Measurements from ENCODE around the gene HMSD. TPM values are rescaled to one million over a fixed set of nuclear protein-coding genes. Genes with fewer than 3 reads are reported as not detected.

The HMSD gene
- total RNA-seq, 1 donor from 2014 or later = 5.5 TPM

- Mint-ChIP-seq H3K36me3 (ENCODE audit: insufficient read depth) (no peaks in the 10 kb centered on the region), H3K27me3 (peaks cover 12% of the 10 kb centered on the region), H3K4me3 (ENCODE audit: low read depth) (no peak within 1 kb of the TSS), H3K4me1 (ENCODE audit: low read depth) (no peaks in the 10 kb centered on the region), H3K9me3 (ENCODE audit: low read depth) (no peaks in the 10 kb centered on the region), H3K27ac (no peak within 1 kb of the TSS)
- no peak for TF ChIP-seq CTCF (IDR thresholded peaks at IDR 0.05; ENCODE audit: unreplicated experiment)
- DNase-seq (ENCODE audit: low spot score, unreplicated experiment) = no peak
Measured at GRCh38 chr18:63907664-63908063, 41.4 kb upstream of the HMSD start, which contains the start of gene SERPINB10. Gene SERPINB10 (plus strand): TSS chr18:63907958. CDS start chr18:63915511, 7,553 bp downstream.

GRCh38 chr18:63908858-63909257, 40.2 kb upstream of the HMSD start:
- no peaks in the 10 kb centered on the region for H3K4me1 Mint-ChIP-seq (ENCODE audit: low read depth)
- peaks cover 13% of the 10 kb centered on the region for H3K27me3 Mint-ChIP-seq
- no peak for TF ChIP-seq CTCF (IDR thresholded peaks at IDR 0.05; ENCODE audit: unreplicated experiment)
- H3K36me3 Mint-ChIP-seq (ENCODE audit: insufficient read depth) = no peaks in the 10 kb centered on the region
- no peak for DNase-seq (ENCODE audit: low spot score, unreplicated experiment)
- H3K4me3 Mint-ChIP-seq (ENCODE audit: low read depth) = no peak overlapping the region
- no peaks in the 10 kb centered on the region for H3K9me3 Mint-ChIP-seq (ENCODE audit: low read depth)
- H3K27ac Mint-ChIP-seq = no peak overlapping the region

GRCh38 chr18:63909870-63910269, 39.2 kb upstream of the HMSD start:
- H3K9me3 Mint-ChIP-seq (ENCODE audit: low read depth) = no peaks in the 10 kb centered on the region
- no peaks in the 10 kb centered on the region for H3K36me3 Mint-ChIP-seq (ENCODE audit: insufficient read depth)
- no peak overlapping the region for H3K27ac Mint-ChIP-seq
- H3K4me3 Mint-ChIP-seq (ENCODE audit: low read depth) = no peak overlapping the region
- no peaks in the 10 kb centered on the region for H3K4me1 Mint-ChIP-seq (ENCODE audit: low read depth)
- peaks cover 9% of the 10 kb centered on the region for H3K27me3 Mint-ChIP-seq
- TF ChIP-seq CTCF (IDR thresholded peaks at IDR 0.05; ENCODE audit: unreplicated experiment) = no peak
- no peak for DNase-seq (ENCODE audit: low spot score, unreplicated experiment)

GRCh38 chr18:63917817-63918216, 31.3 kb upstream of the HMSD start:
- Mint-ChIP-seq H3K9me3 (ENCODE audit: low read depth) (no peaks in the 10 kb centered on the region), H3K4me1 (ENCODE audit: low read depth) (peaks cover 1% of the 10 kb centered on the region), H3K27ac (no peak overlapping the region), H3K4me3 (ENCODE audit: low read depth) (no peak overlapping the region), H3K27me3 (peaks cover 26% of the 10 kb centered on the region), H3K36me3 (ENCODE audit: insufficient read depth) (no peaks in the 10 kb centered on the region)
- no peak for TF ChIP-seq CTCF (IDR thresholded peaks at IDR 0.05; ENCODE audit: unreplicated experiment)
- DNase-seq (ENCODE audit: low spot score, unreplicated experiment) = no peak

- no peak for DNase-seq (ENCODE audit: low spot score, unreplicated experiment)
- H3K27me3 Mint-ChIP-seq = peaks cover 33% of the 10 kb centered on the region
- no peaks in the 10 kb centered on the region for H3K9me3 Mint-ChIP-seq (ENCODE audit: low read depth)
- H3K27ac Mint-ChIP-seq = no peak overlapping the region
- no peak overlapping the region for H3K4me3 Mint-ChIP-seq (ENCODE audit: low read depth)
- no peaks in the 10 kb centered on the region for H3K36me3 Mint-ChIP-seq (ENCODE audit: insufficient read depth)
- TF ChIP-seq CTCF (IDR thresholded peaks at IDR 0.05; ENCODE audit: unreplicated experiment) = no peak
- peaks cover 1% of the 10 kb centered on the region for H3K4me1 Mint-ChIP-seq (ENCODE audit: low read depth)
Measured at GRCh38 chr18:63922049-63922448, 27.1 kb upstream of the HMSD start.

All from progenitor cell of endocrine pancreas (in vitro differentiated cells).